ENCODE results near the gene RUNX2.
"Not testable (repeated sequence)": the region's sequence is repeated elsewhere in the genome, so short reads cannot be mapped to it uniquely, and the experiment has no call there.

- not testable (repeated sequence) for TF ChIP-seq CTCF (IDR thresholded peaks at IDR 0.05); ELF1 (IDR thresholded peaks at IDR 0.05); RFX5 (IDR thresholded peaks at IDR 0.05; ENCODE audit: low read length); USF2 (IDR thresholded peaks at IDR 0.05; ENCODE audit: borderline replicate concordance, low read depth, low read length); EZH2phosphoT487 (IDR thresholded peaks at IDR 0.05; ENCODE audit: borderline replicate concordance, low read depth); GABPA (IDR thresholded peaks at IDR 0.05; ENCODE audit: low read depth); ZBTB33 (IDR thresholded peaks at IDR 0.05; ENCODE audit: borderline replicate concordance, low read depth); POLR2AphosphoS5 (IDR thresholded peaks at IDR 0.05; ENCODE audit: low read depth, low read length); FOXM1 (IDR thresholded peaks at IDR 0.05; ENCODE audit: low read depth); GATA2 (CRISPR knock-in tag; IDR thresholded peaks at IDR 0.05); TAF1 (IDR thresholded peaks at IDR 0.05; ENCODE audit: borderline replicate concordance, low read depth, low read length); IRF3 (IDR thresholded peaks at IDR 0.05; ENCODE audit: low read depth, low read length)
Observed at GRCh38 chr6:45560321-45560820, 232.2 kb downstream of the RUNX2 start.
